Frontal cortex (tissue), 4 donors: ENCODE data around the gene MDH1B. TPM values are rescaled to one million over a fixed set of nuclear protein-coding genes. Genes with fewer than 3 reads are reported as not detected.
"Not testable (repeated sequence)": the region's sequence is repeated elsewhere in the genome, so short reads cannot be mapped to it uniquely, and the experiment has no call there.

Experiments
- DNase-seq, 2 donors: peaks; one replicate each; pipeline ENCODE4 v3.0.0; 2012; ENCODE audit warnings: low spot score in 2 of 2
- FAIRE-seq: peaks from 2 replicates; lab custom pipeline; 2012; peaks lifted over from hg19 to GRCh38; lab: Jason Lieb, UNC
- total RNA-seq: library from RNA; depleted of rRNA; stranded (reverse); fragments of >200 nt; gene quantifications from one replicate; pipeline ENCODE4 v1.2.3, GENCODE V29; 2014
- donor health status: control.
- donor health status: control.
- donor health status: control.

The MDH1B gene
- total RNA-seq, 1 donor from 2014 or later = 4.5 TPM

- FAIRE-seq = no peak
- DNase-seq = no peak
These were observed 11.3 kb upstream of the MDH1B start for GRCh38 chr2:206776432-206776831.

DNA sequence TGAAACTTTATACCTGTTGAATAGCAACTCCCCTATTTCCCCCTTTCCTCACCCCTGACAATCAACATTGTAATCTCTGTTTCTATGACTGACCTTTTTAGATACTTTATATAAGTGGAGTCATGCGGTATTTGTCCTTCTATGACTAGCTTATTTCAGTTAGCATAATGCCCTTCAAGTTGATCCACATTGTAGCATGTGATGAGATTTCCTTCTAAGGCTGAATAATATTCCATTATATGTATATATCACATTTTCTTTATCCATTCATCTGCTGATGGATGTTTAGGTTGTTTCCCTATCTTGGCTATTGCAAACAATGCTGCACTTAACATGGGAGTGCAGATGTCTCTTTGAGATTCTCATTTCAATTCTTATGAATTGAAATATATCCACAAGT lies 9.7 kb upstream of the MDH1B start:
- DNase-seq (no peak), FAIRE-seq (no peak)

DNA sequence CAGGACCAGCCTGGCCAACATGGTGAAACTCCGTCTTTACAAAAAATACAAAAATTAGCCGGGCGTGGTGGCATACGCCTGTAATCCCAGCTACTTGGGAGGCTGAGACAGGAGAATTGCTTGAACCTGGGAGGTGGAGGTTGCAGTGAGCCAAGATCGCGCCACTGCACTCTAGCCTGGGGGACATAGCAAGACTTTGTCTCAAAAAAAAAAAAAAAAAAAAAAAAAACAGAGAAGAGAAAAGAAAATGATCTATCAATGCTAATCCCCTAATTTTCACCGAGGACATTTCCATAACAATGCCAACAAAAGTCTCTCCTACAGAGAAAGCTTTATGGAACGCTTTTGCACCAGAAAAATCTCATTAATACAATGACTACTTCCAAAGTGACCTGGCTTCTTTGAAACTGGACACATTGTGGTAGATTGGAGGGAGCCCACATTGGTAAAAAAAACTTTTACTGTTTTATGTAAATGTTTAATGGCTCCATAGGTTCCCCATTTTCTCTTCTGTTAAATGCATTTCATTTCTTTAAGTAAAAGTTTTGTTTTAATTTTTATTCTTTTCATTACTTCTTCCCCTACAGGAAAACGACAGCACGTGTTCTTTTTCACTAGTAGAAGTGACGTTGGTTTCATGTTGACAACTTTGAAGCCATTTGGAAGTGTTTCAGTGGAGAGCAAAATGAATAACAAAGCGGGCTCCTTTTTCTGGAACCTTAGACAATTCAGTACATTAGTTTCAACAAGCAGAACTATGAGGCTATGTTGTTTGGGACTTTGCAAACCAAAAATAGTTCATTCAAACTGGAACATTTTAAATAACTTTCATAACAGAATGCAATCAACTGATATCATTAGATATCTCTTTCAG lies 1.2 kb upstream of the MDH1B start:
- DNase-seq = no peak
- no peak for FAIRE-seq

GRCh38 chr2:206764673-206765241 lies 371 bp downstream of the MDH1B start:
- FAIRE-seq (no peak), DNase-seq (no peak)

DNA sequence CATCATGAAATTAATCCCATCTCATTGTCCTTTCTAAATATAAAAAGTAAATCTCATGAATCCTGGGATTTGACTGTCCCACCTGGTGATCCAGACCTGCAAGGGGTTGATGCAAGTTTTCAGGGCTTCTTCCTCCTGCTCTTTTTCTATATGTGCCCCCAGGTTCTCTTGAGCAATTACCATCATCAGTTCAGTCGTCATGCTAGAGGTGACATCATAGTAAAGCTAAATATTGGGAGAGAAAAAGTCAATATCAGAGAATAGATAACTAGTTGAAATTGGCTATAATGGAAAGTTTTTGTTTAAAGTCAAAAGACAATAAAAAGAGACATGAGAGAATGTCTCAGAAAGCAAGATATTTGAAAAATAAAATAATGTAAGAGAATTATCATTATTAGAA lies 8.3 kb downstream of the MDH1B start:
- DNase-seq (no peak), FAIRE-seq (no peak)

DNA sequence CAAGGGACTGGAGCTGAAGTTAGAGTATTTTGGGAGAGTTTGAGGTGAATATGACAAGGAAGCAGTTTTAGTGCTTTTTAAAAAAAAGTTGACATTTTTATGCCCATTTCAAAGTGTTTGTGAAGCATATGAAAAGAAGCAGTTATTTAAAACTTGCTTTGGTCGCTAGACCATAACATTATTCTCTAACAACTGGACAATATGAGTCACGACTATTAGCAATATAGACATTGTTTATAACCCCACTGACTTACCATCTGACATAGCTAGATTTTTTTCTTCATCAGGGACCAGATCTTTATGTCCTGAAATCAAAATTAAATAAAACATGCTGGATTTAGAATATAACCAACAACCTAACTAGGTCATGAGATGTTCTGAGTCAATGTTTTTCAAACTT lies 24.3 kb downstream of the MDH1B start:
- DNase-seq = no peak
- no peak for FAIRE-seq

- no peak for FAIRE-seq
- no peak for DNase-seq
These were observed 25.9 kb downstream of the MDH1B start for GRCh38 chr2:206739271-206739670.

DNA sequence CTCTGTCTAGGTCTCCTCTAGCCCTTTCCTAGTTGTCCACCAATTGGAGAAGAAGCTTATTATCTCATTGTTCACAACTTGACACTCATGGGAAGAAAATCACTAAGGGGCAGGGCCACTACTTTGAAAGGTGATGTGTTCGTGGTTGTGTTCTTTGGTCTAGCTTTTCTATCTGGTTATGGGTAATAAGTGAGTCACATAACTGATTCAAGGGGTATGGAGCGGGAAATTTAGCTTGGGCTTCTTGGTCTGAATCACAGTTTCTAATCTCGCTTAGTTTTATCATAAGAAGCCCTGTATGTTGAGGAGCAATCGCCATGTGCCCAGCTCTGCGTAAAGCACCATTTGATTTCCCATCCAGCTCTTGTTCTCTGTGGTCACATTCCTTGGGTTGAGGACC lies 28.2 kb downstream of the MDH1B start:
- DNase-seq (no peak), FAIRE-seq (no peak)

- FAIRE-seq (no peak), DNase-seq (no peak)
These were observed 31.8 kb downstream of the MDH1B start for GRCh38 chr2:206733341-206733740.

GRCh38 chr2:206728277-206729199 lies 36.6 kb downstream of the MDH1B start:
- peak in 1 of 2 donors; percentile 5 for DNase-seq

DNA sequence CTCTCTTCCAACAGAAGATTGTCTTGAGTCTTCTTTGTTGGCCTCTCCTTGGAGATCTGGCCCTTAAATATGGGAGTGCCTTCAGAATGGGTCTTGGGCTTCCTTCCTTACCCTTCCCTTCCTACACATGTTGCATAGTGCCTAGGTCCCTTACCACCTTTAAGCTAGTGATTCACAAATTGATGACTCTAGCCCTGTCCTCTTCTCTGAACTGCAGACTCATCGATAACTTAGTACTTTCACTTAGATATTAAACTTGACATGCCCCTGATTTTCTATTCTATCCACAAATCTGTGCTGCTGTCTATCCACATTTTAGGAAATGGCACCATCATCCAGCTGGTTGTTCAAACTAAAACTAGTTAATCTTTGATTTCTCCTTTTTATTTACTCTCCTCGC lies 37.8 kb downstream of the MDH1B start:
- DNase-seq (no peak), FAIRE-seq (no peak)

More at GRCh38 chr2:206728277-206729199, 36.6 kb downstream of the MDH1B start:
- FAIRE-seq = no peak

DNA sequence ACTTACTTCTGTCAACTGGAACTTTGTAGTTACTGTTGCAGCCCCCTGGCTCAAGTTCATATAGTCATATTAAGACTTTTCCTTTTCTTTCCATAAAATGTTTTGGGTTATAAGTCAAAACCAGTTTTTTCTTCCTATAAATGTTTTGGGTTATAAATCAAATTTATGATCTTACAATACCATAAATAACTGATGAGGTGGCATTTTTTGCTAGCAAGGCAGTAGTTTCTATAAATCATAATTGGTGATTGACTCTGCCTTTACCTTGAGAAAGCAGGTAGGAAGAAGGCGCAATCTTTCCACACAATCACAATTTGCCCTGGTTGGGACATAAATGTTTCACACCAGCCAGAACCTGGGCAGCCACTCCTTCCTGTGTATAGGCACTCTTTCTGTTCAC lies 41.8 kb downstream of the MDH1B start:
- DNase-seq (no peak), FAIRE-seq (no peak)

DNA sequence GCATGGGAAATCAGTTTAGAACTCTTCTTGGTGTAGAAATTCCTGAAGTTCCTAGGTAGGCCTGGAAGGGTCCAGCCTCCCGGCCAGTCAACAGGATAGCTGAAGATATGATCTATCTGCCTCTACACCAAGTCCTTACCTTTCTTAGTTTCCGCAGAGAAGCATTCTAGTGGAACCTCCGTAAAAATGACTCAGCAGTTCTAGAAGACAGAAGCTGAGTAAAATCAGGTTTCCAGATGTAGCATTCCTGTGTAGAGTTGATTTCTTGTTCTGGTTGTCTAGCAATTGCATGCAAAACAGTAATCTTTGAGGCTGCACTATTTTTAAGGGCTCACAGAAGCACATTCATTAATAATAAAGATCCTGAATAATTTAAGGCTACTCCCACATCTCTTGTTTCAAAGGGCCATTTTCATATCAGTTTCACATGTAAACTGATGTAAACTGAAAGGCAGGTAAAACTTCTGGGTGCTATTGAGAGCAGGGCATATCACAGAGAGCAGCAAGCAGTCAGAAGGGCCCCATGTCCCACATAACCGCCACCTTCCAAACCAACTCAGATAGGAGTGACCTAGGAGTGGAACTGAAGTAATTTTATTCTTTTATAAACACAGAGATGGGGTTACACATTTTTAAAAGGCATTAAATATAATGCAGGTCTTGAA lies 43.7 kb downstream of the MDH1B start:
- DNase-seq (no peak), FAIRE-seq (no peak)

GRCh38 chr2:206718296-206718695 lies 46.8 kb downstream of the MDH1B start, which contains the start of gene DYTN:
DYTN (minus strand) TSS chr2:206718396; CDS start chr2:206718279, 117 bp downstream.
- FAIRE-seq (no peak), DNase-seq (no peak)

DNA sequence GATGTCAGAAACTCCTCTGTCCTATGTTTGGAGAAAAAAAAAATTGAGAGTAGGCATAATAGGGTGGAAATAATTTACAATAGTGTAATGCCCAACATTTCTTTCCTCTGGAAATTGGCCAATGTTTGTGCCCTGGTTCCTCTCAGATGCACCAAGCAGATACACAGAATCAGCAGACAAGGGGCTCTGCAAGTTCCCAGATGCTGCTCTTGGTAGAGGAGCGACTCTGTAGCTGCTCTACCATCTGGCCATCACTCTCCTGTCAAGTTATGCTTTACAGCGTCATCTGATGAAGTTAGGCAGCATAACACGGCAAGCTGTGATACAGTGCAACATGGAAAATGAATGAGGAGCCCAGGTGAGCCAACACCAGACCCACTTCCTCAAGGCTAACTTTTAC lies 48.5 kb downstream of the MDH1B start:
- FAIRE-seq (no peak), DNase-seq (no peak)

- FAIRE-seq = not testable (repeated sequence)
These were observed 49.9 kb downstream of the MDH1B start for GRCh38 chr2:206715183-206715582.

GRCh38 chr2:206713746-206714145 lies 51.4 kb downstream of the MDH1B start:
- DNase-seq (no peak), FAIRE-seq (no peak)

More at GRCh38 chr2:206715183-206715582, 49.9 kb downstream of the MDH1B start:
- DNase-seq = not testable (repeated sequence)

- DNase-seq (no peak), FAIRE-seq (no peak)
These were observed 56.8 kb downstream of the MDH1B start for GRCh38 chr2:206708286-206708685.

DNA sequence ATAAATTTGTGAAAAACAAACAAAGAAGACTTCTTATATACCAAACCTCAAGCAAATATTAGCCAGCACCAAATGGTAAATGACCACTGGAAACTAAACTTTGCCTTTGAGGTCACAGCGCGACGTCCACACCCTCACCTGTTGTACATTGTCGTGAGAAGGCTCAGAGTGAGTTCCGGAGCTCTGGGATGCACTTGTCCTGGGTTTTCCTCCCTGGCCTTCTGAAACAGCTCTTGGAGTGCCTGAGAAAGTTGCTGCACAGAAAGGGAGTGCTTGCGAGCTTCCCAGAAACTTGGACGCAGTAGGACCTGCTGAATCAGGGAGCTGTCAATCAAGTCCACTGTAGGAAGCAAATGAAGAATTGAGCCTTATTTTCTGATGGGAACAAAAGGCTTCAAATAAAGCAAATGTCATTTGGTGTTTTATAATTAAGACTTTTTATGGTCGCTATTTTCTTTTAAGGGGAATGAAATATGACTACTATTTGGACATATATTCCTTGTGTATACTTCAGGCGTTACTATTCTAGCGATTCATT lies 57.9 kb downstream of the MDH1B start:
- DNase-seq (no peak), FAIRE-seq (no peak)
